Fibroblast of mammary gland (primary cell): ENCODE measurements around the gene ABCF2.

Experiments used
- DNase-seq: peaks from one replicate; pipeline ENCODE4 v3.0.0-alpha.2; 2010; ENCODE audit warnings: low read depth
- H3K4me3 ChIP-seq: 2 replicates; pipeline ENCODE4 v1.5.1; 2011; ENCODE audit warnings: low read depth, mild to moderate bottlenecking, low read length, moderate library complexity; ENCODE audit not compliant: control insufficient read depth
- TF ChIP-seq, protein P1 (sequence below): conservative IDR thresholded peaks from 2 replicates; pipeline ENCODE4 v1.5.1; 2011; ENCODE audit warnings: low read depth, low read length, inconsistent platforms; ENCODE audit not compliant: control insufficient read depth, insufficient read depth

Gene ABCF2

DNA sequence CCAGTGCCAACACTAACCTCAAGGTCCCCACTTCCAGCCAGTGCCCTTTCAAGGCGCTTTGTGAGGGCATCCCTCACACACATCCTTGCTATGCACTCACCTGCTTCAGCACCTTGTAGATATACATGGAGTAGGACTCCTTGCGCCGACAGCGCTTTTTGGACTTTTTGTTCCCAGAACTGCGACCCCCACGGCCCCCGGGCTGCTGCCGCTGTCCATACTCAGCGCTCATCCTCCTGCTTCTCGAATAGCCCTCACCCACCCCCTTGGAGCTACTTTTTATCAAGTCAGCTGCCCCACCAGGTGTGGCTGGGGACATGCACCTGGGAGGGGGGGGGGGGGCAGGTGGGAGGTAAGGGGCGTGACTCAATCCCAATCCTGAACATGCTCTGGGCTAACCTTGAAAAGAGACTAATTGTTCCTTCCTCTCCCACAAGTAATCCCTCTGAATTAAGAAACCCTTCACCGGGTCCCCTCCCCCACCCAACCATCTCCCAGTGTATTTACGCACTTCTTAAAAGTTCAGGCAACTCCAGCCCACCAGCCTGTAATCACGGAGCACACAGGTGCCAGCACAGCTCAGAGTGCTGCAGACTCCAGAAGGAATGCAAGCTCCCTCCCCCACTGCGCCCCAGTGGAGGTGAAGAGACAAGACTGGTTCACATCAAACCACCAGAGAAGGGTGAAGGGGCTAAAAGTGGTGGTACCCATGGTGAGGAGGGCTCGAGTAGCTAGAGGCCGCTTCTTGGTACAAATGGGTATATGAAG, 16.7 kb downstream of the ABCF2 start, which contains the start of gene H2BK1:
TSS of gene H2BK1 (minus strand) at position 402 of the 768 bp plus-strand sequence. CDS start at position 232, 170 bp downstream.
- DNase-seq: no peak
- TF ChIP-seq, protein P1, sequence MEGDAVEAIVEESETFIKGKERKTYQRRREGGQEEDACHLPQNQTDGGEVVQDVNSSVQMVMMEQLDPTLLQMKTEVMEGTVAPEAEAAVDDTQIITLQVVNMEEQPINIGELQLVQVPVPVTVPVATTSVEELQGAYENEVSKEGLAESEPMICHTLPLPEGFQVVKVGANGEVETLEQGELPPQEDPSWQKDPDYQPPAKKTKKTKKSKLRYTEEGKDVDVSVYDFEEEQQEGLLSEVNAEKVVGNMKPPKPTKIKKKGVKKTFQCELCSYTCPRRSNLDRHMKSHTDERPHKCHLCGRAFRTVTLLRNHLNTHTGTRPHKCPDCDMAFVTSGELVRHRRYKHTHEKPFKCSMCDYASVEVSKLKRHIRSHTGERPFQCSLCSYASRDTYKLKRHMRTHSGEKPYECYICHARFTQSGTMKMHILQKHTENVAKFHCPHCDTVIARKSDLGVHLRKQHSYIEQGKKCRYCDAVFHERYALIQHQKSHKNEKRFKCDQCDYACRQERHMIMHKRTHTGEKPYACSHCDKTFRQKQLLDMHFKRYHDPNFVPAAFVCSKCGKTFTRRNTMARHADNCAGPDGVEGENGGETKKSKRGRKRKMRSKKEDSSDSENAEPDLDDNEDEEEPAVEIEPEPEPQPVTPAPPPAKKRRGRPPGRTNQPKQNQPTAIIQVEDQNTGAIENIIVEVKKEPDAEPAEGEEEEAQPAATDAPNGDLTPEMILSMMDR: no peak
- H3K4me3 ChIP-seq: no peak within 1 kb of the TSS

DNA sequence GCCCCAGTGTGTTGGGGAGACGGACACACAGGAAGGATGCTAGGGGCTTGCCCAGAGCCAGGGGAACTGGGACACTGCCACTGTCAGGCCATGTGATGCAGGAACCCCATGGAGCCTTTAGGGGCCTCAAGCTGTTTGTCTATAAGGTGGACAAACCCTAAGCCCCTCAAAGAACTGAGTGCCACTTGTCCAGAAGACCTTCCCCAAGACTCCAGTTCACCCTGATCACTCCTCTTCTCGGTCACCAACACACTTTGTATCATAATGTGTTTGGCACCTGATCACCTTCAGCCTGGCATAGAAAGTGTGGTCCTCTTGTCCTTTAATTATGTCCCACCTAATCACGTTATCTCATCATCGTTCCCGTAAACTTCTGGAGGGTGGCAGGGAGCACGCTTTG, 17.4 kb downstream of the ABCF2 start:
- TF ChIP-seq, protein P1: no peak
- DNase-seq: no peak
- no peak overlapping the region for H3K4me3 ChIP-seq

DNA sequence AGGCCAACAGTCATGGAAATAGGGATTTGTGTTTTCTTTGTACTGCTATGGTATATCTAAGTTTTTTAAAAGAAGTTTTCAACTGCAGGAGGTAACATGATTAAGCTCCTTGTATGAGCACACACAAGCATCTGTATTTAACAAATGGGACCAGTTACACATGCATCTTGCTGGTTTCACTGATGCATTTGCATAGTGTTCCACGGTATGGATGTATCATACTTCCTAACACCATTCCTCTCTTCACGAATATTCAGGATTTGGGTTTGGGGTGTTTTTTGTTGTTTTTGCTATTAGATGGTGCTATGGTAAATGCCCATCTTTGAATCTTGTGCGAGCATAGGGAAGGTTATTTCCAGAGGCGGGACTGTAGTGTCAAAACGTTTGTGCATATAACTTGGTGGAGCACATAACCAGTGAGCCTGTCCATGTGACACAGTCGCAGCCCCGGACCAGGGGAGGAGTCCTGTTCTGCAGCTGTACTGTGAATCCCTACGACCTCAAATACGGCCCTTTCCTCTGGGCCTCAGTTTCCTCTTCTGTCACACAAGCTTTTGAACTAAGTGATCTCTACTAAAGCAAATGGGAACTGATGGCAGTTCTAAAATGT, 18.6 kb downstream of the ABCF2 start:
- TF ChIP-seq, protein P1: no peak
- DNase-seq: no peak
- H3K4me3 ChIP-seq: no peak overlapping the region

DNA sequence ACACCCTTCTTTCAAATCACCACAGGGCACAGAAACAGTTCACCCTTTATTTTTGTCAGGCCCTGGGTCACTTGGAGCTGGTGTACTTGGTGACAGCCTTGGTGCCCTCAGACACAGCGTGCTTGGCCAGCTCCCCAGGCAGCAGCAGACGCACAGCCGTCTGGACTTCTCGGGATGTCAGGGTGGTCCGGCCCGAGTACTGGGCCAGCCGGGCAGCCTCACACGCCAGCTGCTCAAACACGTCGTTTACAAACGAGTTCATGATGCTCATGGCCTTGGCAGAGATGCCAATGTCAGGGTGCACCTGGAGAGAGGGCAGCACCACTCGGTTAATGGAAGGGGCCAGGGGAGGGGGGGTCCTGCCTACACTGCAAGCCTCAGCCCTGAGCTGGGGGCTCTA, 19.2 kb downstream of the ABCF2 start:
- DNase-seq: no peak
- TF ChIP-seq, protein P1: no peak
- no peak overlapping the region for H3K4me3 ChIP-seq

DNA sequence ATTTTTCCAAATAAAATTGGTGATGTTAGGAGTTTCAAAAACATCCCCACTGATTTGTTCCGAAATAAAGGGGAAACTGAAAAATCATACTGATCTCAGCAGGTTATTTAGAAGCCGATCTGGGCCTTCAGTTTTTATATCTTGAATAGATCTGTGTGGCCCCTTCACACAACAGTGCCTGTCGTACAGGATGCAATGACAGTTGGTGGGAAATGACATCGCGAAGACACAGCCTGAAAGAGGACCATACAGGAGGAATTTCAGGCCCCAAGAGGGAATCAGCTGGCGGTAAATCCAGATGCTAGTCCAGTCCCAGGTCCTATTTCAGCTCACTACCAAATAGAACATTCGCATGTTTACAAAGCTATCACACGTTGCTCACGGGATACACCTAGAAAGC, 19.7 kb downstream of the ABCF2 start:
- H3K4me3 ChIP-seq: no peak overlapping the region
- TF ChIP-seq, protein P1: no peak
- no peak for DNase-seq

DNA sequence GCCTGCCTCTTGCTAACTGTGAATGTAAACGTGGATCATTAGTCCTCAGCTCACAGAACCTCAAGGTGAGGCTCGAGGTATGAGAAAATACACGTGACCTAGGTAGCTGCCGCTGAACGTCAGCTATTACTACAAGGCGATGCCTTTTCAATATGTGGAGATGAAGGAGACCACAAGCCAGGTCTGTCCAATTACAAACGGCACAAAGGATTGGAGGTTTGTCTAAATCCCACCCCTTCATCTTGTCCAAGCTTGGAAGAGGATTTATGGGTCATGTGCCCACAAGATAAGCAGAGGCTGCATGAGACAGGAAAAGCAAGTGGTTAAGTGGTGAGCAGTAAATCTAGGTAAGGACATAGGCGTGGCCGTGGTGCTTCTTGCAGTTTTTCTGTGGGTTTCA, 20.1 kb downstream of the ABCF2 start:
- H3K4me3 ChIP-seq: no peak overlapping the region
- no peak for DNase-seq
- TF ChIP-seq, protein P1: no peak
